ENCODE measurements around the gene PLP1.
"Not testable (repeated sequence)": the region's sequence is repeated elsewhere in the genome, so short reads cannot be mapped to it uniquely, and the experiment has no call there.

PLP1 gene

DNA sequence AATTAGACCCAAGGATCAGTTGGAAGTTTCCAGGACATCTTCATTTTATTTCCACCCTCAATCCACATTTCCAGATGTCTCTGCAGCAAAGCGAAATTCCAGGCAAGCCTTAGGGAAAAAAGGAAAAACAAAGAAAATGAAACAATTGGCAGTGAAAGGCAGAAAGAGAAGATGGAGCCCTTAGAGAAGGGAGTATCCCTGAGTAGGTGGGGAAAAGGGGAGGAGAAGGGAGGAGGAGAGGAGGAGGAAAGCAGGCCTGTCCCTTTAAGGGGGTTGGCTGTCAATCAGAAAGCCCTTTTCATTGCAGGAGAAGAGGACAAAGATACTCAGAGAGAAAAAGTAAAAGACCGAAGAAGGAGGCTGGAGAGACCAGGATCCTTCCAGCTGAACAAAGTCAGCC lies at the start of gene PLP1:
Gene PLP1, plus strand, starts transcription at position 295 of the 400 bp plus-strand sequence. CDS start 156 bp downstream, outside the sequence.
- DNase-seq = no peak

DNA sequence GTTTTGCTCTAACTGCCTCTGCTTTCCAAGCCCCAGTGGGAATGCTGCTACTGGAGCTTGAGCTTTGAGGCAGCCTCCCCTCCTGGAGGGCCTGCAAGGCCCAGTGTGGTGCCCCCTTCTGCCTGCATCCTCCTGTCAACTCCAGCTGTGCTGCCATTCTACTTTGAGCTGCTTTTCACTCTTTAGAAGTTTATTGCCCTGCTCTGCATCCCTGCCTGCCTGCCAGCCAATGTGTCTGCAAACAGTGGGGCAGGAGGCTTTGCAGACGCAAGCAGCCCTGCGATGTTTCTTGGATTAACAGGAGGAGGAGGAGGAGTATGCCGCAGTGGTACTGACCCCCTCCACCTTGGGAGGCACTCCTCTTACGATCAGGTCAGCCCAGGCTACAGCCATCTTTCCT lies 49.5 kb upstream of the PLP1 start:
- DNase-seq = no peak

DNA sequence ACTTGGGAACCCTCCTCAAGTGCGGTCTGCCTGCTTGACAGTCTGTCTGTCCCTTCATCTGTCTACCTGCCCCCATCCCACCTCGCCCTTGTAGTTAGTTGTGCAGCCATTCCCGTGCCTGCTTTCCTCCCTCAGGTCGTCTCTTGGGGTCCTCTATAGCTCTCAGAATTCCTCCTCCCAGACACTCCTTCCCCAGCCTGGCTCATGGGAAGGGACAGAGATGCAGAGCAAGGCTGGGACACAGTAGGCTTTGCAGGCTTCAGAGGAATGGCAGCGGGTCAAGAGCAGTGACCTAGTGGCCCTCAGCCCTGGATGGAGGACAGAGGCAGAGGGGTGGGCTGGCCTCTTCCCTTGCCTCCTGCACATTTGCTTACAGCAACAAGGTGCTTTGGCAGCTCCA lies 47.6 kb upstream of the PLP1 start:
- DNase-seq = no peak

GRCh38 chrX:103730147-103730795 lies 46.4 kb upstream of the PLP1 start:
- DNase-seq = no peak

DNA sequence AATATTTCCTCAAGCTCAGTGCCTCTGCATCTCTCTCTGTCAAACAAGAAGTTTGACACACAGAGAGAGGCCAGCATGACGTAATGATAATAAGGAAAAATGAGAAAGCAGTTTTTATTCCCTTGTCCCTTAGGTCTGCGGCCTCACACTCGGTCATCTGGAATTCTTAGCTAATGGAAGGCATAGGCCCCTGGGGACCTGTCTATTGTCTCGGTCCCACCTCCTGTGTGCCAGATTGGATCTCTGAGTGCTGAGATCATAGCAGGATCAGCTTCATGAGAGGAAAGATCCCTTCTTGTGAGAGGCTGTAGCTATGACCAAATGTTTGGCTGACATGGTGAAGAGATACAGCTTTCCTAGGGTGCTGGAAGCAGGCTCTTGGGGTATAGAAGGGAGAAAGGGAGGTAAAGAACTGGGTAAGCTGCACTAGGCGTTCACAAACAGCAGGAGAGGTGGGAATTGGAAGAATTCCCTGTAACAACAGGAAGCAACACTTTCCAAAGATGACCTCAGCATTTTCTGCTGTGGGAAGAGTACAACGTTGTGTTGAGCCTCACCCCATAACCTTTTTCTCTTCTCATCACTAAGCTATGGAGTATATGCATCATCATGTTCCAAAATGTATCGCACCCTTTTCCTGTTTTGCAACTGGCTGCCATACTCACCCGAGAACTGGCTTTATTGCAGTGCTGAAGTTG lies 45.7 kb upstream of the PLP1 start:
- DNase-seq = no peak

GRCh38 chrX:103733017-103733416 lies 43.6 kb upstream of the PLP1 start:
- DNase-seq = no peak

DNA sequence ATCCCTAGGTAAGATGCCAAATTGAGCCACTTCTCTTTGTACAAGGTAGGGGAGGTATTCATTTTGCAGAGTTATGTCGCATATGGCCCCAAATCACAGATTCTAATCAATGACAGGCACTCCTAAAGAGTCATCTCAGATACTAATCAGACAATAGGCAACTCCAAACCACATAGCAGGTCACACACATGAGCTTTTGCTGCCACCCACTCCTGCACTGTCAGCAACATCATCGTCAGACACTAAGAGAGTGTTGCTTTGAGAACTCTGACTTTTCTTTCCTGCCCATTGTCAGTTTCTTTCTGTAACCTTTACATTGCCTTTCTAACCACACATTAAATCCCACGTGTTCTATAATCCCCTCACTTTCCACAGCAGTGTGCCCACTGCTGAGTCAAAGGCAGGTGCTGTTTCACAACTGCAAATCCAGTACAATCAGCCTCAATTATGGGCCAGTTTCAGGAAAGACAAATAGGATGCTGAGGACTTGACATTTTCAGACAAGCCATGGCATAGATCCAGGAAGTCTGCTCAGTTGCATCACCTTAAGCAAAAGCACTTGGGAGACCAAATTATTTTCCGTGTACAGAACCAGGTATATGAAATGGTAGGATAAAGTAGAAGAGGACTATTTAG lies 42.4 kb upstream of the PLP1 start:
- DNase-seq = no peak

DNA sequence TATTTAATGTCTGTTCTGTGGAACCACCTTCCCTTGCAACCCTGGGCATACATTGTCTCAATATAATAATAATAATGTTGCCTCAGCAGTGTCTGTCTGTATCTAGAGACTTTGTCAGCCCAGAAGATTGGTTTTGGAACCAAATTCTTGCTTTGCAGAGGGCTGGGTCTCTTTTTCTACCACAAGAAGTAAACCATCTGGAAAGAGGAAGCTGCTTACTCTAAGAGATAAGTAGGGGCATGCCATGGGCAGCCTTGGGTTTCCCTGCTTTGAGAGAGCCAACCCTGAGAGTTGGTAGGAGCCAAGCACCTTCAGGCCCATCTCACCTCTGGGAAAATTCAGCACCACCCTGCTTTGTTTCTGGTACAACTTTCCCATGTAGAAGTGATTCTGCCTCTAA lies 38.9 kb upstream of the PLP1 start:
- DNase-seq = no peak

DNA sequence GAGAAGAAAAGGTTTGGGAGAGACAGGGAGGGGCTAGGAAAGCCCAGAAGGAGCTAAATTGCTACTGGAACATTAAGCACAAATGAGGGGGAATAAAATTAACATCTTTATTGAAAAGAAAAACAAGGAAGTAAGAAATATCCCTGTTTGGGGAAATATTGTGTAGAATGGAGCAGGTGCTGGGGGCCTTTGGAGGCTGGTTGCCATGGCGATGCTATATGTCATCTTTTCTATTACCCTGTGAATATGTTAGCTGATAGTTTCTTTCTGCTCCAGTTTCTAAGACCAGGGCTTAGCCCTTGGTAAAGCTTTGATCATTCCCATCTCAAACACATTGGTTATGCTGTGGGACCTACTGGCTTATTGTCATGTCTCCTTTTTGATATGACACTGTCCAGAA lies 37.2 kb upstream of the PLP1 start:
- DNase-seq = no peak

DNA sequence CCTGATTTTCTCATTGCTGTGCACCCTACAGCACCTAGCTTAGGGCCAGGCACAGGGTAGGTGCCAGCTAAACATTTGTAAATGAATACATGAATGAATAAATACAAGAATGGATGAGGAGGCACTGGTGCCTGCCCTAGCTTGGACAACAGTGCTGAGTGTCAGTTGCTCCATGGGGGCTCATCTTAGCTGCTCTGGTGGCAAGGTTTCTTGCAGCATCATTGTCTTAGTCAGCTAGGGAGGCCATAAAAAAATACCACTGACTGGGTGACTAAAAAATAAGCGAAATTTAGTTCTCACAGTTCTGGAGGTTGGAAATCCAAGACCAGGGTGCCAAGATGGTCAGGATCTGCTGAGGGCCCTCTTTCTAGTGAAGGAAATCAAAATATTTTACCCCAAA lies 34.8 kb upstream of the PLP1 start:
- DNase-seq = no peak

GRCh38 chrX:103742339-103742738 lies 34.3 kb upstream of the PLP1 start:
- no peak for DNase-seq

DNA sequence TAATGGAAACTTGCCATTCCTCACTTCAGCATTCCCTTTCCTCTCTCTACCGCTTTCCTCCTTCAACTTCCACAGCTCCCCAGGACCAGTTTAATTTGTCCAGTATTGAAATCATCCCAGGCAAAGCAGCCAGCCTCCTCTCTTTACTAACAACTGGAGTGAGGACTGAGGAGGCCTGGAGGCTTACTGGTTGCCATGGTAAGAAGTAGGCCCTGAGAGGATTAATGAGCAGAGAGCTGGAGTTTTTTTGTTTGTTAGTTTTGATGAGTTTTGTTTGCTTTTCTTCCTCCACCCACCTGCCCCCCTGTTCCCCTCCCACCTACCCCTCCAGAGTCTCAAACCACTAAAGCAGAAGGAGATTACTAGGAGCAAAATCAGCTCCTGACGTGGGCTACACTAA lies 29.5 kb upstream of the PLP1 start:
- DNase-seq = no peak

DNA sequence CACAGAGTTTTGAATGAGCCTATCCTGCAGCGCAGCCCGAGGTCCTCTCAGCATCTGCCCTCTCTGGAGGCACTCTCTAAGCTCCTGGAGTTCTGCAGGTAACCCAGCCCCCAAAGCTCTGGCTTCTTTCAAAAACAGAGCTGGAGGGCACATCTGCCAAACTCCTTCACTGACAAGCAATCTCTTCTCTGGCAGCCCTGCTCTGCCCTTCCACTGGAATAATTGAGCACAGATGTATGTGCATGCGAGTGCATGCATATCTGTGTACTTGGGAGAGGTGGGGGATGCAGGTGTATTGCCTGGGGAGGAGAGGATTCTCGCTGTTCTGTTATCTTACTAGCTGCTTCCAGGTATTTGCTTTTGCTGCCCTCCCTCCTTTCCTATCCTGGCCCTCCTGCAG lies 22.2 kb upstream of the PLP1 start:
- DNase-seq = no peak

DNA sequence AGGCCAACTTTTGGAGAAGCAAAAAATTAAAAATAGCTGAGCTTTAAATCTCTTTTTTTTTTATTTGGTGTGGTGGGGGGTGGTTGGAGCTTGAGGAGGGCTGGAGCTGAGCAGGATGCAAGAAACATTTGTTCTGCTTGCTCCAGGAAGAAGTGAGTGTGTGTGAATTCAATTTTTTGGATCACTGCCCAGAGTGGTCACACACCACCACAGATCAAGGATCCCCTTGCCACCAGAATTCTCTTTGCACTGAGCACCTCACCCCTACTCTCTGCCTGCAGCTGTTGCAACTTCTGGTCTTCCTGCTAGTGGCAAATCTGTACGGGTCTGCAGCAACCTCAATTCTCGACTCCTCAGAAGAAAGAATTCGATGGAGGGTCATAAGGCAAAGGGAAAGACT lies 19.9 kb upstream of the PLP1 start:
- no peak for DNase-seq

DNA sequence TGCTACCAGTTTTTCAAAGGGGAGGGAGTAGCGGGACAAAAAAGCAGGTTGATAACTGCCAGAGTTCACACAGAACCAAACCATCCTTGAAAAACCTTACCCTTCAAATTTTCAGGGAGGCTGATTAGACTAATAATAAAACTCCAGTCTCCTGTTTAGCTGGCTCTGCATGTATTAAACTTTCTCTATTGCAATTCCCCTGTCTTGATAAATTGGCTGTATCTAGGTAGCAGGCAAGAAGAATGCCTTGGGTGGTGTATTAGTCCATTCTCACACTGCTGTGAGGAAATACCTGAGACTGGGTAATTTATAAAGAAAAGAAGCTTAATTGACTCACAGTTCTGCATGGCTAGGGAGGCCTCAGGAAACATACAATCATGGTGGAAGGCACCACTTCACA lies 18.1 kb upstream of the PLP1 start:
- no peak for DNase-seq

GRCh38 chrX:103763541-103763940 lies 13.1 kb upstream of the PLP1 start:
- not testable (repeated sequence) for DNase-seq

DNA sequence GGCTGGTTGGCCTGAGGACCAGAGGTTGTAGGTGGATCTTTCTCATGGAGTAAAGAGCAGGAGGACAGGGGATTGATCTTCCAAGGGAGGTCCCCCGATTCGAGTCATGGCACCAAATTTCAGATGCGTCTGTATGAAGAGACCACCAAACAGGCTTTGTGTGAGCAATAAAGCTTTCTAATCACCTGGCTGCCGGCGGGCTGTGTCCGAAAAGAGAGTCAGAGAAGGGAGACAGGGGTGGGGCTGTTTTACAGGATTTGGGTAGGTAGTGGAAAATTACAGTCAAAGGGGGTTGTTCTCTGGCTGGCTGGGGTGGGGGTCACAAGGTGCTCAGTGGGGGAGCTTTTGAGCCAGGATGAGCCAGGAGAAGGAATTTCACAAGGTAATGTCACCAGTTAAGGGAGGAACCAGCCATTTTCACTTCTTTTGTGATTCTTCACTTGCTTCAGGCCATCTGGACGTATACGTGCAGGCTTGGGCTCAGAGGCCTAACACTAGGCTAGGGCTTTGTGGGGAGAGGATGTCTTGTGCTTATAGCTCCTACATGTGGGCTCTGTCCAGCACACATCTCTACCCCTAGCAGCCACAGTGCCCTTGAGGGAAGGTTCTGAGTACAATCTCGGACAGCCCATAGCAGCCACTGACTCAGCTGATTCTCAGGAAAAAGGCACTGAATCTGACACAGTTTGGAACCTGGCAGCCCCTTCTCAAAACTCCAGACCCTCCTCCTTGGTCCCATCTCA lies 9.7 kb upstream of the PLP1 start:
- not testable (repeated sequence) for DNase-seq

GRCh38 chrX:103773445-103773844 lies 3.2 kb upstream of the PLP1 start:
- DNase-seq = no peak

DNA sequence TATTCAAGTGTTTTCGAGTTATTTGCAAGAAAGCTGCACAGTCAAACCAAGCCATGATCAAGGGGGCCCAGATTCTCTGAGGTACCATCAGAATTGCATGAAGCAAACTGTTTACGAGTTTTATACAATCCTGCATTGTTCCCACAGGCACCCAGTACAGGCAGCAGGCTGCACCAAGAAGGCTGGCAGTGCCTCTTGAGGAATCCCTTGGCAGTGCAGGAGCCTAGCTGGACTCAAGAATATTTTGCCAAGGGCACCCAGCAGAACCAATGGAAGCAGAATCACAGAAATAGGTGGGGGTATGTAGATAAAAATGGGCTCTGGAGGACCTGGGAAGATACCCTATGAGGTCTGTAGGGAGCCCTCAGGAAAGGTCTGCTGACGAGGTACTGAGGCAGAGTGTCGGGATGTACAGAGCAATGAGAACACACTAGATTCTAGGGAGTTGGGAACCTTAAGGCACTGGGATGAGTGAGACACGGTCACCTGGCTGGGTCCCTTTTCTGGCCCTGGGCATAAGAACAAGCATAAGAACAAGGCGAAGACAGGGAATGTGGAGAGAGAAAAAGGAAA lies 2.5 kb upstream of the PLP1 start:
- DNase-seq = no peak

DNA sequence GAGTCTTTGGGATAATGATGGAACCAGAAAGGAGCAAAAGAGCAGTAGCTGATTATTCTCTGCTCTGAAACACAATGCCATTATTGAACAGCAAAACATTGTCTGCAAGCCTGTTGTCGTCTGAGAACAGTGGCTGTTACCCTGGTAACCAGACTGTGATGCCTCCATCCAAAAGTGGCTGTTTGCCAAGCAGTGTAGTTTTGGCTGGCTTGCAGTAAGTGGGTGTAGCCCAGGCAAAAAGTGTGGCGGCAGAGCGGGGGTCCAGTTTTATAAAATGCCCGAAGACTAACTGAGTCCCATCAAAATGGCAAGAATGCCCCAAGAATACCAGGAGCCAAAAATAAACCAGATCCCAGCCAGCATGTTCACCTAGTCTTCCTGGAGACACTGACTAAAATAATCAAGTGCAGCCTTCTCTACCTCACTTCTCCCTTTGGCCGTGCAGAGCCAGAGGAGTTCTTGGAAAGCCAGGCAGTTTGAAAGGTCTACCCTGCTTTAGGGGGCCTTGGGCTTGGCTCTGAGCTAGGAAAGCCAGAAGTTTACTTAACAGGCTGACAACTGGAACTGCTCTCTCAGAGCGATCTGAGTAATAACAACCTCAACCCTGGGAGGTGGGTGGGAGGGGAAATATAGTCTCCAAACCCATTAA lies 2.6 kb downstream of the PLP1 start:
- DNase-seq = no peak

DNA sequence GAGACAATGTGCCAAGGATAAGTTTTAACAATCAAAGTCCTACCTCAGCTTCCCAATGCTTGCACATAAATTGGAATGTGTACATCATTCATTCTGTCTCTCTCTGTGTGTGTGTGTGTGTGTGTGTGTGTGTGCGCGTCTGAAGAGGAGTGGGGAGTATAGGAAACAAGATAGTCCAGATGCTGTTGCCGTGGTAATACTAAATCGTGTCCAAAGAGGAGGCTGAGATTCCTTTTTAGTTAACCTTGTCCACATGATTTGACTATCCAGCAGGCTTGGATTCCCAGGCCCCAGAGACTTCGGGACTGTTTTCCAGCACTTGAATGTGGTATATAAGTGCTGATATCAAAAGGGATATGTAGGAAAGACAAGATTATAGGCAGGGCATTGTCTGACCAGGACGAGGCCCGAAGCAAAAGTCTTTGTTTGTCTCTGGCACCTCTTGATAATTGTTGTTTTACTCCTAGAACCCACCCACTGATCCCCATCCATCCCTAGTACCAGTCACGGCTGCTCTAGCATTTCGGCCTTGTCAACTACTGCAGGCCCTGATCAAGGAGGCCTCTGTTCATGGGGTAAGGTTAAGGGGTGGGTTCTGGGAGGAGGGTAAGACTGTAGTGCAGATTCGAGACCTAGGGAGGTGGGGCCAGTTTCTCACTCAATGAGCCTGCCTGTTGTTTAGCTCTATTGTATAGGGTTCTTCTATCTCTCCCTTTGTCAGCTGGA lies 3.9 kb downstream of the PLP1 start:
- DNase-seq = no peak

DNA sequence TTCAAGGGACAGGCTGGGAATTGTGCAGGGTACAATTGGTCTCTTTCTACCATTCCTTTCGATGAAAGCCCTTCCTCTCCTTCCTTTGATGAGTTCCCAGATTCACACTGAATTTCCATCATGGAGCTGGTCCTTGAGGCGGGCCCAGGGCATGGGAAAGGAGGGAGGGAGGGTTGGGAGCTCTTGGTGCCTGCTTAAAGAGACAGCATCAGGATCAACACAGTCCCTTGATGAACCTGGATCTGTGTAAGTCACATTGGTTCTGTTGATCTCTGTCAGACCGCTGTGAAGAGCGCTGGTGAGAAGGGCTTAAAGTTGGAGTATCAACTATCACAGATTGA lies 4.4 kb downstream of the PLP1 start:
- DNase-seq = no peak

All from NCI-H187 treated with DMSO at 0.1 percent for 48 hours (cell line).